ENCODE measurements around the gene LRRC72. TPM values are rescaled to one million over a fixed set of nuclear protein-coding genes. Genes with fewer than 3 reads are reported as not detected.

LRRC72 gene
- total RNA-seq, 4 donors from 2014 or later = not detected

GRCh38 chr7:16561943-16562342 is 35.3 kb downstream of the LRRC72 start:
- Histone ChIP-seq H3K4me3 (no peak overlapping the region), H3K36me3 (no peaks in the 10 kb centered on the region), H3K27me3 (no peaks in the 10 kb centered on the region), H3K4me1 (peaks cover 0 to 6% (median 0%) of the 10 kb centered on the region in 3 donors), H3K9me3 (no peaks in the 10 kb centered on the region), H3K27ac (no peak overlapping the region)
- no peak for ATAC-seq
- TF ChIP-seq CTCF (IDR thresholded peaks at IDR 0.05) = no peak
- no peak for TF ChIP-seq POLR2A (IDR thresholded peaks at IDR 0.05)
- no peak for TF ChIP-seq POLR2AphosphoS5 (IDR thresholded peaks at IDR 0.05)
- no peak for TF ChIP-seq EP300 (IDR thresholded peaks at IDR 0.05)
- 89 to 95% methylated on average over 3 of the region's 3 CpGs for WGBS, 2 donors (ENCODE audit: low coverage in 1 of 2)

- 84 to 95% methylated on average over 7 to 8 of the region's 9 CpGs for WGBS, 2 donors (ENCODE audit: low coverage in 1 of 2)
- ATAC-seq = no peak
- TF ChIP-seq POLR2AphosphoS5 (IDR thresholded peaks at IDR 0.05) (no peak), CTCF (IDR thresholded peaks at IDR 0.05) (no peak), POLR2A (IDR thresholded peaks at IDR 0.05) (no peak), EP300 (IDR thresholded peaks at IDR 0.05) (no peak)
- Histone ChIP-seq H3K36me3 (no peaks in the 10 kb centered on the region), H3K4me3 (no peak overlapping the region), H3K4me1 (peaks cover 0 to 6% (median 0%) of the 10 kb centered on the region in 3 donors), H3K9me3 (no peaks in the 10 kb centered on the region), H3K27ac (no peak overlapping the region), H3K27me3 (no peaks in the 10 kb centered on the region)
Measured at GRCh38 chr7:16562456-16563220, 36.0 kb downstream of the LRRC72 start.

- Histone ChIP-seq H3K27ac (no peak overlapping the region), H3K4me1 (peaks cover 0 to 6% (median 0%) of the 10 kb centered on the region in 3 donors), H3K27me3 (no peaks in the 10 kb centered on the region), H3K9me3 (no peaks in the 10 kb centered on the region), H3K36me3 (no peaks in the 10 kb centered on the region), H3K4me3 (no peak overlapping the region)
- no peak for ATAC-seq
- TF ChIP-seq EP300 (IDR thresholded peaks at IDR 0.05) (no peak), CTCF (IDR thresholded peaks at IDR 0.05) (no peak), POLR2A (IDR thresholded peaks at IDR 0.05) (no peak), POLR2AphosphoS5 (IDR thresholded peaks at IDR 0.05) (no peak)
- 66 to 88% methylated on average over 5 of the region's 5 CpGs for WGBS, 2 donors (ENCODE audit: low coverage in 1 of 2)
Measured at GRCh38 chr7:16563281-16564022, 36.8 kb downstream of the LRRC72 start.

- ATAC-seq = no peak
- Histone ChIP-seq H3K4me3 (no peak overlapping the region), H3K36me3 (no peaks in the 10 kb centered on the region), H3K27me3 (no peaks in the 10 kb centered on the region), H3K9me3 (no peaks in the 10 kb centered on the region), H3K27ac (no peak overlapping the region), H3K4me1 (peaks cover 0 to 6% (median 0%) of the 10 kb centered on the region in 3 donors)
- TF ChIP-seq POLR2AphosphoS5 (IDR thresholded peaks at IDR 0.05) (no peak), CTCF (IDR thresholded peaks at IDR 0.05) (no peak), POLR2A (IDR thresholded peaks at IDR 0.05) (no peak), EP300 (IDR thresholded peaks at IDR 0.05) (no peak)
- 74 to 85% methylated on average over 4 of the region's 4 CpGs for WGBS, 2 donors (ENCODE audit: low coverage in 1 of 2)
Measured at GRCh38 chr7:16564023-16564380, 37.4 kb downstream of the LRRC72 start.

All from gastroesophageal sphincter (tissue), 4 donors.